Measurements from ENCODE around the gene GNG7.

- TF ChIP-seq POLR2A (IDR thresholded peaks at IDR 0.05; ENCODE audit: low read depth, low read length) (no peak), POLR2AphosphoS5 (IDR thresholded peaks at IDR 0.05; ENCODE audit: low read depth, low read length) (no peak)
Measured at GRCh38 chr19:2666344-2666994, 36.0 kb downstream of the GNG7 start.
